ENCODE results near the gene GPC6.

The GPC6 gene

DNA sequence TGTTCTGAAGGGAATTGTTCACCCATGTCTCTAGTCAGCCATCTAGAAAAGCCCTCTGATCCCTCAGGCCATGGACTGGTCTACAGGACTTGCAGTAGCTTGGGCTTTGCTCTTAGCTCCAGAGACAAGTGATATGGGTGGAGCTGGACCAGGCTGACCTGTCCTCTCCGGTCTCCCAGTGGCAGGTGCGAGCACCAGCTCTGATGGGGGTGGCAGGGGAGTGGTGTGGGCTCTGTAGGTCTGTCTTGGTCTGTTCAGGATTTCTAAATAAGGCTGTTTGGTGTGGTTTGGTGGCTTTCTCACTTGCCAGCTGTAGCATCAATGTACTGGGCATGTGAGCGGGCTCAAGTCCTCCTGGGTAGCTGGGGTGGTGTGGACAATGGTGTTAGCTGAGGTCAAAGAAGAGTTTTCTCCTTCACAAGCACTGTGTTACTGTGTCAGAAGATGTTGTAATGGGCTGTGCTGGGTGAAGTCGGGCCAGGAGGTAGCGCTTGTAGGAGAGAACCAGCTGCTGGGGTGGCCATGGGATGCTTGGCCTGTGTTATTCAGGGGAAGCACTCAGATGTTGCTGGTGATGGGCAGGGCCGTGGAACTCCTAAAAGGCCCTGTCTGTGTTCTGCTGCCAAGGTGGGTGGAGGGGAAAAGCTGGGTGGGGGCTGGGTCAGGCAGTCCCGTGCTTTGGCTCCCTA, 16.9 kb downstream of the GPC6 start:
- DNase-seq (ENCODE audit: low read depth) = no peak

DNA sequence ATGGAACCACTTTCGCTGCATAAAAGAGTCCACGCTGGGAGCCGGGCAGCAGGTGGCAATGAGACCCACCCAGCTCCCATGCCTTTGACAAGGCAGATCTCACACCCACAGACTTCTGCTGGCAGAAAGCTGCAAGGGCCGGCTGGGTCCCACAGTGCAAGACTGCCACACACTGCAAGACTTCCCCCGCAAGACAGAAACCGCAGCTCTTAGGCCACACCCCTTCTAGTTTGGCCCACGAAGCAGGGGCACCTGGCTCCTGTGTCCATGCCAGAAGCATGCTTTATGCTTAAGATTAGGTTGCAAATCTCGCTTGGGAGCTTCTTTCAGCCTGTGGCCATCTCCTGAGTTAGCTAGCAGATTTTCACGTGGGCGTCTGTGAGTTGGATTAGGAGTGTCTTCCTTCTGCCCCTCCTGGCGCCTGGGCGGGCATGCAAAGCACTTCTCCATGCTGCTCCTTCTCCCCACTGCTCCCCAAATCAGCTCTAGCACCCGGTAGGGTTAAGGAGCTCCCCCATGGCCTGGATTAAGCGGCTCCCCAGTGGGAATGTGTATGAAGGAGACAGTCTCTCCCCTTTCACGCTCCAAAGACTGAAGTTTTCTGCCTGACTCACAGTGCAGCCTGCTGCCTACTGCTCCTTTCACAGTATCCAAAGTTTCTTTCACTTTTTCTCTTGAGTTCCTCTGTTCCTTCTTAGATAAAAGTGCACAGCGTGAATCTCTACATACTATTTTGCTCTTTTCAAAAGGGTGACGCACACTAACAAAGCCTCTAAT, 17.7 kb downstream of the GPC6 start:
- TF ChIP-seq, protein P1, sequence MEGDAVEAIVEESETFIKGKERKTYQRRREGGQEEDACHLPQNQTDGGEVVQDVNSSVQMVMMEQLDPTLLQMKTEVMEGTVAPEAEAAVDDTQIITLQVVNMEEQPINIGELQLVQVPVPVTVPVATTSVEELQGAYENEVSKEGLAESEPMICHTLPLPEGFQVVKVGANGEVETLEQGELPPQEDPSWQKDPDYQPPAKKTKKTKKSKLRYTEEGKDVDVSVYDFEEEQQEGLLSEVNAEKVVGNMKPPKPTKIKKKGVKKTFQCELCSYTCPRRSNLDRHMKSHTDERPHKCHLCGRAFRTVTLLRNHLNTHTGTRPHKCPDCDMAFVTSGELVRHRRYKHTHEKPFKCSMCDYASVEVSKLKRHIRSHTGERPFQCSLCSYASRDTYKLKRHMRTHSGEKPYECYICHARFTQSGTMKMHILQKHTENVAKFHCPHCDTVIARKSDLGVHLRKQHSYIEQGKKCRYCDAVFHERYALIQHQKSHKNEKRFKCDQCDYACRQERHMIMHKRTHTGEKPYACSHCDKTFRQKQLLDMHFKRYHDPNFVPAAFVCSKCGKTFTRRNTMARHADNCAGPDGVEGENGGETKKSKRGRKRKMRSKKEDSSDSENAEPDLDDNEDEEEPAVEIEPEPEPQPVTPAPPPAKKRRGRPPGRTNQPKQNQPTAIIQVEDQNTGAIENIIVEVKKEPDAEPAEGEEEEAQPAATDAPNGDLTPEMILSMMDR (IDR thresholded peaks at IDR 0.05; ENCODE audit: low read depth, low read length, missing control alignments) = no peak
- no peak for DNase-seq (ENCODE audit: low read depth)
- no peak overlapping the region for H3K4me3 ChIP-seq (ENCODE audit: low read depth, low read length)

More for the DNA sequence above, 16.9 kb downstream of the GPC6 start:
- TF ChIP-seq, protein P1 (IDR thresholded peaks at IDR 0.05; ENCODE audit: low read depth, low read length, missing control alignments) = no peak
- no peak overlapping the region for H3K4me3 ChIP-seq (ENCODE audit: low read depth, low read length)

DNA sequence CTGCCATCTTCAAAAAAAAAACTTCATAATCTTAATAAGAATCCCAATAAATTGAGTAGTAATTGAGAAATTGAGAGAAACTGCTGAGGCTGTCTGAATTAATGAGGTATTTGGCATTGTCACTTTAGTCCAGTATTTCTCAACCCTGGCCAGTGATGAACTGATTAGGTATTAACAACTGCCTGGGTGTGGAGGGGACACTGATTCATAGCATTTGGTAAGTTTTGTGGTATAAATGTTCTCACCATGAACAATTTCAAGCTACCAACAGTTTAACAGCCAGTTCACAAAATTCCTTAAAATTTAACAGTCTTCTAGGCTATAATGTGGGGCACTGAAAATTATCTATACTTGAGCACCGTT, 18.3 kb downstream of the GPC6 start:
- no peak overlapping the region for H3K4me3 ChIP-seq (ENCODE audit: low read depth, low read length)
- TF ChIP-seq, protein P1 (IDR thresholded peaks at IDR 0.05; ENCODE audit: low read depth, low read length, missing control alignments) = no peak
- no peak for DNase-seq (ENCODE audit: low read depth)

DNA sequence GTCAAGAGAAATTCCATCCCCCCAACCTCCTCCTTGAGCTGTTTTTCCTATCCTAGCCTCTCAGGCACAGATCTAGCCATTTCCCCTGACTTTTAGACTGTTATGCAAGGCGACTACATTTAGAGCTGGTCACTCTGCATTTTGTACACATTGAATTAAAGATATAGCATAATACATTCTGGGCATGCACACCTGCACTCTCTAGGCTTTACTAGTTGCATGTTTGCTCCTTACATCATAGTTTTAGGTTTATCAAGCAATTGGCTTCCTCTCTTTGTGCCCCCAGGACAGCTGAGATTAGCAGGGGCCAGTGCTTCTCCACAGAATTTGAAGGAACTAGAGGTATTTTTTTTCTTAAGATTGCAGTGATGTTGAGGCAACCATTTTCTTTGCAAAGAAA, 19.5 kb downstream of the GPC6 start:
- H3K4me3 ChIP-seq (ENCODE audit: low read depth, low read length) = no peak overlapping the region
- TF ChIP-seq, protein P1 (IDR thresholded peaks at IDR 0.05; ENCODE audit: low read depth, low read length, missing control alignments) = no peak
- no peak for DNase-seq (ENCODE audit: low read depth)

DNA sequence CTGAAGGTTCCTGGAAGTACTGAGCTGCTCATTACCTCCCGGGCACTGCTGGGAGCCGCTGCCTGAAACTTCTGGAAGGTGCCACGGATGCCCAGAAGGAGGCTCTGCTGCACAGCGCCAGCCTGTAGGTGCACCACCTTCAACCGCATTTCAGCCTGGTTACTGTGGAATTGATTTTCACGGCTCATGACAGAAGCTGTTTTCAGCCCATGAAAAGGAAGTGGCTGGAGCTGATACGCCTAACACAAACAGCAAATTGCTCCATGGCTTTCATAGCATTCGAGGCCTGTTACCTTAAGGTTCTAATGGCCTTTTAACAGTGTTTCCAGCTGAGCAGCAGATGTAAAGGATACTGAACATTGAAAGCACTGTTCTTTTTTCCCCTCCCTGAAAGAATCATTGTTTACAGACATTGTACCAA, 22.0 kb downstream of the GPC6 start:
- no peak for DNase-seq (ENCODE audit: low read depth)
- TF ChIP-seq, protein P1 (IDR thresholded peaks at IDR 0.05; ENCODE audit: low read depth, low read length, missing control alignments) = no peak
- no peak overlapping the region for H3K4me3 ChIP-seq (ENCODE audit: low read depth, low read length)

DNA sequence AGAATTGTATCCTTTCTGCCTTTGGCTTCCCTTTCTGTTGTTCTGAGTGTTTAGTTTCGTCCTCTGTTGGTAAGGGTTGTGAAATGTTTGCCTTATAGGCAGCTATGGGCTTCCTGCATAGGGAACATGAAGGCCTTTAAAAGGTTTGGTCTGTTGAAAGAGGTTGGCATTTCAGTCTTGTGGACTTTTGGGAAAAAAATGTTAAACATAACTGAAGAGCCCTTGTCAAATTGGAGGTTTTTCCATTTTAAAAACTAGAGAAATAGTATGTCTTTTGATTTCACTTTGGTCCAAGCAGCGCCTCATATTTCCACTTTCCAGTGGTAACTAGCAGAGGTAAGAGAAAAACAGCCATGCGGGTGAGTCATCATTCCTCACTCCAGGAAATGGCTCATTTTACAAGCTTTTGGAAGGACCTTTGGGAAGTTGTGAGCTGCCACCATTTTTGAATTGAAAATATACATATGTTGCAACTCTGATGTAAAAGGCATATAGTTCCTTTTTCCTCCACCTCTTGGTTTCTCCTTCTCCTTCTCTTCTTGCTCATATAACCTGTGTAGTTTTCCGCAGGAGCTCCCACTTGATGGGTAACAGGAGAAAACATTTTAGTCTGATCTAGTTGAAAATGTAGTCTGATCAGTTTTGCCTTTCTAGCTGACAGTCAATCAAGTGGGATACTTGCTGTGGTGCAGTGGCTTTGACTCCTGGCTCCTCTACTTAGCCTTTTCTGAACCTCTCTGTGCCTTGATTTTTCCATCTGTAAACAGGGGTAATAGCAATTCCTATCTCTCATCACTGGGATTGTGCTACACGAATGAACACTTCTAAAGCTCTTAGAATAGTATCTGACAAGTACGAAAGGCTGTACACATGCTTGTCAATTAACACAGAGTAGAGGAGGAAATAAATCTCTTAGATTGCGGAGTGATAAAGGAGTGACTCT, 23.0 kb downstream of the GPC6 start:
- TF ChIP-seq, protein P1 (IDR thresholded peaks at IDR 0.05; ENCODE audit: low read depth, low read length, missing control alignments) = no peak

More for the DNA sequence above, 23.0 kb downstream of the GPC6 start:
- no peak for DNase-seq (ENCODE audit: low read depth)
- no peak overlapping the region for H3K4me3 ChIP-seq (ENCODE audit: low read depth, low read length)

Measured in GM12864 (cell line).